HFF-Myc (cell line): ENCODE data around the gene SYT6.

Experiments
- DNase-seq: peaks from one replicate; pipeline ENCODE4 v3.0.0-alpha.2; 2011; ENCODE audit warnings: low read depth; ENCODE audit errors: extremely low read depth
- H3K4me3 ChIP-seq: replicated peaks from 2 replicates; pipeline ENCODE4 v1.5.1; 2011; ENCODE audit warnings: low read depth, mild to moderate bottlenecking, control low read depth, low read length
- CTCF ChIP-seq: IDR thresholded peaks from 2 replicates; pipeline ENCODE4 v1.5.1; 2012; ENCODE audit warnings: mild to moderate bottlenecking, low read depth, low read length, control low read depth; ENCODE audit errors: missing control alignments

The SYT6 gene

GRCh38 chr1:114105421-114105979 is 48.2 kb downstream of the SYT6 start:
- TF ChIP-seq CTCF = no peak
- H3K4me3 ChIP-seq = no peak overlapping the region
- DNase-seq = peak; percentile 11

GRCh38 chr1:114104949-114105348 is 48.7 kb downstream of the SYT6 start:
- no peak overlapping the region for H3K4me3 ChIP-seq
- DNase-seq = no peak
- no peak for TF ChIP-seq CTCF

DNA sequence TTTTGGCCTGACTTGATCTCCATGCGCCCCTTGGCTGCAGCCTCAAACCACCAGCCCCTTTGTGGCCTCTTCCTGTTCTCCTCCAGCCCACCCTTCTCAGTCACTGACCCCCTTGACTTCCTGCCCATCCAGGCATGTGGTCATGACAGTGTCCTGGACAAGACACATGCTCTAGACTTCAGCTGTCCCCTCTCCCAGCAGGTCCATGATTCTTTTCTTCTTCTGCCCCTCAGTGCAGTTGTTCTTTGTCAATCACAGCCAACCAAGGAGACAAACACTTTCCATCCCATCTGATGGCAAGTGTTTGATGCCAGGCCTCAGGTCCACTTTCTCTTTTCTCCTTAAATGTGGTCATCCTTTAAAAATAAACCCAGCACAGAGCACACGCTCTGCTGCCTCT is 49.7 kb downstream of the SYT6 start:
- no peak for TF ChIP-seq CTCF
- H3K4me3 ChIP-seq = no peak overlapping the region
- no peak for DNase-seq

GRCh38 chr1:114102136-114102535 is 51.5 kb downstream of the SYT6 start:
- TF ChIP-seq CTCF = no peak
- no peak overlapping the region for H3K4me3 ChIP-seq
- no peak for DNase-seq

DNA sequence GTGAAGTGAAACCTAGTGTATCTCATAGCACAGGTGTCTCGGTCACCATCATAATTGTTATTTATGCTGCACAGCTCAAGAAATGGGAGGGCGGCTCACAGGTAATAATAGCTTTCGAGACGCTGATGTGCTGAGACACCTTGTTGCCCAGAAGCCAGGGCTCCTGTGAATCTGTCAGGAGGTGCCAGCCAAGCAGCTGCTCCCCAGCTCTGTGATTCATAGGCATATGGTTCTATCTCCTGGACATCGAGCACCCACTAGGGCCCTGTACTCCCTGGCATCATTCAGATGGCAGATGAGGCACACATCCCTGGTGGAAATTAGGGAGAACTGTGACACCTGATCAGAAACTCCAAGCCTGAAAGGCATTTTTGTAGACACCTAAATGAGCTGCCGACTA is 53.5 kb downstream of the SYT6 start:
- no peak overlapping the region for H3K4me3 ChIP-seq
- TF ChIP-seq CTCF = no peak
- DNase-seq = no peak

GRCh38 chr1:114099268-114099667 is 54.4 kb downstream of the SYT6 start:
- no peak for DNase-seq
- H3K4me3 ChIP-seq = no peak overlapping the region
- TF ChIP-seq CTCF = no peak

- no peak overlapping the region for H3K4me3 ChIP-seq
- TF ChIP-seq CTCF = no peak
- no peak for DNase-seq
Observed at GRCh38 chr1:114097109-114097508, 56.6 kb downstream of the SYT6 start.
